ENCODE results near the gene CAMK1D.

Gene CAMK1D

GRCh38 chr10:12628153-12628552 lies 278.8 kb downstream of the CAMK1D start:
- no peak overlapping the region for H3K27ac ChIP-seq (ENCODE audit: low read length)
- no peak overlapping the region for H2AFZ ChIP-seq (ENCODE audit: low read depth, low read length)
- no peak overlapping the region for H3K4me2 ChIP-seq (ENCODE audit: insufficient read depth, low read length)
- no peaks in the 10 kb centered on the region for H3K4me1 ChIP-seq (ENCODE audit: insufficient read depth, low read length)
- ATAC-seq (ENCODE audit: insufficient read depth, low read depth) (no peak), DNase-seq (no peak)
- H3K27me3 ChIP-seq (ENCODE audit: insufficient read depth, low read length, poor library complexity): no peaks in the 10 kb centered on the region
- no peaks in the 10 kb centered on the region for H3K79me2 ChIP-seq (ENCODE audit: insufficient read depth, low read length)
- H4K20me1 ChIP-seq (ENCODE audit: insufficient read depth, low read length): no peaks in the 10 kb centered on the region
- no peak overlapping the region for H3K4me3 ChIP-seq (ENCODE audit: low read depth in 1 of 2, low read length in 2 of 2)
- no peak overlapping the region for H3K9ac ChIP-seq (ENCODE audit: low read depth, low read length)
- TF ChIP-seq, protein P1, sequence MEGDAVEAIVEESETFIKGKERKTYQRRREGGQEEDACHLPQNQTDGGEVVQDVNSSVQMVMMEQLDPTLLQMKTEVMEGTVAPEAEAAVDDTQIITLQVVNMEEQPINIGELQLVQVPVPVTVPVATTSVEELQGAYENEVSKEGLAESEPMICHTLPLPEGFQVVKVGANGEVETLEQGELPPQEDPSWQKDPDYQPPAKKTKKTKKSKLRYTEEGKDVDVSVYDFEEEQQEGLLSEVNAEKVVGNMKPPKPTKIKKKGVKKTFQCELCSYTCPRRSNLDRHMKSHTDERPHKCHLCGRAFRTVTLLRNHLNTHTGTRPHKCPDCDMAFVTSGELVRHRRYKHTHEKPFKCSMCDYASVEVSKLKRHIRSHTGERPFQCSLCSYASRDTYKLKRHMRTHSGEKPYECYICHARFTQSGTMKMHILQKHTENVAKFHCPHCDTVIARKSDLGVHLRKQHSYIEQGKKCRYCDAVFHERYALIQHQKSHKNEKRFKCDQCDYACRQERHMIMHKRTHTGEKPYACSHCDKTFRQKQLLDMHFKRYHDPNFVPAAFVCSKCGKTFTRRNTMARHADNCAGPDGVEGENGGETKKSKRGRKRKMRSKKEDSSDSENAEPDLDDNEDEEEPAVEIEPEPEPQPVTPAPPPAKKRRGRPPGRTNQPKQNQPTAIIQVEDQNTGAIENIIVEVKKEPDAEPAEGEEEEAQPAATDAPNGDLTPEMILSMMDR (IDR thresholded peaks at IDR 0.05; ENCODE audit: borderline replicate concordance, extremely low read depth, low read length, poor library complexity, severe bottlenecking): no peak
- TF ChIP-seq EZH2 (IDR thresholded peaks at IDR 0.05; ENCODE audit: borderline replicate concordance, low read depth, low read length, severe bottlenecking): no peak
- no peaks in the 10 kb centered on the region for H3K9me3 ChIP-seq (ENCODE audit: insufficient read depth, low read length, severe bottlenecking)
- H3K36me3 ChIP-seq (ENCODE audit: insufficient read depth, low read length): no peaks in the 10 kb centered on the region

DNA sequence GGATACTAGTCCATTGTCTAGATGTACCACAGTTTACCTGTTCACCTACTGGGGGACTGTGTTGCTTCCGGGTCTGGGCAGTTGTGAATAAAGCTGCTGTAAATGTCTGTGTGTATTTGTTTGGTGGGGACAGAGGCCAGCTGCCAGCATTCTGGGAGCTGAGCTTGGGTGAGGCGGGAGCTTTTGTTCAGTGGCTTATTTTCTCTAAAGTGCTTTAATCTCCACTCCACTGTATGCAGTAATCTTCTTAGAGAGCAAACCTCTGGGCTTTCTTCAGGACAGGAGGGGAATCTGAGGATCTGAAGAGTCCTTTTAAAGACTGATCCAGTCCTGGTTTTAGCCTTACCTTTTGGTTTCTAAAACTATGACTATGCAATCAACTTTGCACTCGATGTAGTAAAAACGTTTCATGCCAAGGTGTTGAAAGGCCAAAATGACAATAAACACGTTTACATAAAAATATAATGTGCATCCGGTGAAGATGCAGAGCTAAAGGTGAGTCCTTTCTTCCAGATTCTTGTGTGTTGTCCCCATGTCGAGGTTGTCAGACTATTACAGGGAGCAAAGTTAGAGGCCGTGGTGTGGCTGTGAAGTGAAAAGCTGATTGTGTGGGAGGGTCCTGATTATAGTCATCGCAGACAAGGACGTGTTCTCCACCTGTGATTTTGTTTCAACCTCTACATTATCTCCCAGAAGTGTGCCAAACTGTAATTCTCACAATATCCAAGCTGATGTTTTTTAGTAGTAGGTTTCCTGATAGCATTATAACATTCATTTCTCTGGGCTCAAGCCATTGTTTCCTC lies 279.8 kb downstream of the CAMK1D start:
- no peak overlapping the region for H2AFZ ChIP-seq (ENCODE audit: low read depth, low read length)
- no peaks in the 10 kb centered on the region for H3K36me3 ChIP-seq (ENCODE audit: insufficient read depth, low read length)
- no peaks in the 10 kb centered on the region for H4K20me1 ChIP-seq (ENCODE audit: insufficient read depth, low read length)
- no peaks in the 10 kb centered on the region for H3K9me3 ChIP-seq (ENCODE audit: insufficient read depth, low read length, severe bottlenecking)
- no peak overlapping the region for H3K27ac ChIP-seq (ENCODE audit: low read length)
- no peaks in the 10 kb centered on the region for H3K27me3 ChIP-seq (ENCODE audit: insufficient read depth, low read length, poor library complexity)
- ATAC-seq (ENCODE audit: insufficient read depth, low read depth) (no peak), DNase-seq (no peak)
- H3K4me2 ChIP-seq (ENCODE audit: insufficient read depth, low read length): no peak overlapping the region
- no peak overlapping the region for H3K9ac ChIP-seq (ENCODE audit: low read depth, low read length)
- no peaks in the 10 kb centered on the region for H3K4me1 ChIP-seq (ENCODE audit: insufficient read depth, low read length)
- no peak overlapping the region for H3K4me3 ChIP-seq (ENCODE audit: low read depth in 1 of 2, low read length in 2 of 2)
- TF ChIP-seq EZH2 (IDR thresholded peaks at IDR 0.05; ENCODE audit: borderline replicate concordance, low read depth, low read length, severe bottlenecking): no peak
- TF ChIP-seq, protein P1 (IDR thresholded peaks at IDR 0.05; ENCODE audit: borderline replicate concordance, extremely low read depth, low read length, poor library complexity, severe bottlenecking): no peak
- H3K79me2 ChIP-seq (ENCODE audit: insufficient read depth, low read length): no peaks in the 10 kb centered on the region

DNA sequence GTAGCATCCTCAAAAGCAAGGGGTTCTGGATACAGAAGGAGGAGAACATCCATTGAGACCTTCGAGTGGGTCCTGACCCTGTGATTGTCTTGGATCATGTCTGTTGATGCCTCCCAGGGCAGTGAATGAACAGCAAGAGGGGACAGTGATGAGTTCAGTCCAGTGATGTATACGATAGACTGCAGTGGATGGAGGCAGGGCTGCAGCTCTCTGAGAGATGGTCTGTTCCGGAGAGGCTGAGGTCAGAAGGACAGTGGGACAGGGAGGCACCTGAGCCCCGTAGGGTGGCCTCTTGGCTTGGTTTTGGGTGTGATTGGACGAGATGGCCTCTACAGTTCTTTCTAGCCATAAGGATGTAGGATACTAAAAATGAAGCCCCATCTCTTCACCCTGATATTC lies 280.4 kb downstream of the CAMK1D start:
- H4K20me1 ChIP-seq (ENCODE audit: insufficient read depth, low read length): no peaks in the 10 kb centered on the region
- H3K4me3 ChIP-seq (ENCODE audit: low read depth in 1 of 2, low read length in 2 of 2): no peak overlapping the region
- H3K4me1 ChIP-seq (ENCODE audit: insufficient read depth, low read length): no peaks in the 10 kb centered on the region
- no peak overlapping the region for H3K9ac ChIP-seq (ENCODE audit: low read depth, low read length)
- no peak overlapping the region for H3K4me2 ChIP-seq (ENCODE audit: insufficient read depth, low read length)
- H3K79me2 ChIP-seq (ENCODE audit: insufficient read depth, low read length): no peaks in the 10 kb centered on the region
- H3K27me3 ChIP-seq (ENCODE audit: insufficient read depth, low read length, poor library complexity): no peaks in the 10 kb centered on the region
- DNase-seq (no peak), ATAC-seq (ENCODE audit: insufficient read depth, low read depth) (no peak)
- H3K27ac ChIP-seq (ENCODE audit: low read length): no peak overlapping the region
- TF ChIP-seq EZH2 (IDR thresholded peaks at IDR 0.05; ENCODE audit: borderline replicate concordance, low read depth, low read length, severe bottlenecking): no peak
- TF ChIP-seq, protein P1 (IDR thresholded peaks at IDR 0.05; ENCODE audit: borderline replicate concordance, extremely low read depth, low read length, poor library complexity, severe bottlenecking): no peak
- no peaks in the 10 kb centered on the region for H3K9me3 ChIP-seq (ENCODE audit: insufficient read depth, low read length, severe bottlenecking)
- H3K36me3 ChIP-seq (ENCODE audit: insufficient read depth, low read length): no peaks in the 10 kb centered on the region
- no peak overlapping the region for H2AFZ ChIP-seq (ENCODE audit: low read depth, low read length)

Measured in DND-41 (cell line).